T47D (cell line): ENCODE data around the gene CGAS.
"Not testable (repeated sequence)": the region's sequence is repeated elsewhere in the genome, so short reads cannot be mapped to it uniquely, and the experiment has no call there.

Experiments
- DNase-seq, 2 experiments: peaks; one replicate each; pipeline versions ENCODE4 v3.0.0 to v3.0.0-alpha.2; 2011 to 2012; ENCODE audit warnings: low read depth in 1 of 2, low spot score in 1 of 2
- JUND ChIP-seq: IDR thresholded peaks from 2 replicates; pipeline ENCODE4 v1.6.1; 2012; ENCODE audit warnings: low read depth
- in situ Hi-C: cut with HindIII; loops from 2 replicates; pipeline ENCODE4 v1.10.0; 2016; ENCODE audit warnings: low sequenced_read_pairs, low pct_unique_long_range_greater_than_20kb

The CGAS gene

GRCh38 chr6:73452107-73452461, at the start of gene CGAS:
TSS of gene CGAS (minus strand) at chr6:73452297. CDS start at chr6:73452181, 116 bp downstream.
- no peak for TF ChIP-seq JUND
- DNase-seq = no peak
- in situ Hi-C loops = no loop called here

- in situ Hi-C loops = no loop called here
- DNase-seq = no peak
- TF ChIP-seq JUND = no peak
Measured at GRCh38 chr6:73497915-73498314, 45.8 kb upstream of the CGAS start.

GRCh38 chr6:73491377-73491776, 39.3 kb upstream of the CGAS start:
- DNase-seq = no peak
- TF ChIP-seq JUND = no peak
- in situ Hi-C loops = no loop called here

- in situ Hi-C loops = no loop called here
- DNase-seq = no peak
- no peak for TF ChIP-seq JUND
Measured at GRCh38 chr6:73487473-73487872, 35.4 kb upstream of the CGAS start.

- no peak for TF ChIP-seq JUND
- DNase-seq = no peak
- in situ Hi-C loops = no loop called here
Measured at GRCh38 chr6:73484438-73484837, 32.3 kb upstream of the CGAS start.

- no peak for TF ChIP-seq JUND
- DNase-seq = no peak
- in situ Hi-C loops = no loop called here
Measured at GRCh38 chr6:73481969-73482368, 29.9 kb upstream of the CGAS start.

GRCh38 chr6:73477407-73477806, 25.3 kb upstream of the CGAS start:
- no peak for TF ChIP-seq JUND
- no peak for DNase-seq
- in situ Hi-C loops = no loop called here

GRCh38 chr6:73476723-73477122, 24.6 kb upstream of the CGAS start:
- in situ Hi-C loops = no loop called here
- TF ChIP-seq JUND = no peak
- no peak for DNase-seq

GRCh38 chr6:73471686-73472290, 19.7 kb upstream of the CGAS start:
- no peak for TF ChIP-seq JUND
- DNase-seq = no peak
- in situ Hi-C loops = no loop called here

- peak; percentile 83 to 91 for DNase-seq
- no peak for TF ChIP-seq JUND
- in situ Hi-C loops = no loop called here
Measured at GRCh38 chr6:73461537-73462350, 9.6 kb upstream of the CGAS start, which contains the start of gene MTO1. TSS of gene MTO1 (plus strand) at chr6:73461737. CDS start at chr6:73461855, 118 bp downstream.

GRCh38 chr6:73460056-73460455, 8.0 kb upstream of the CGAS start:
- in situ Hi-C loops = no loop called here
- no peak for TF ChIP-seq JUND
- DNase-seq = no peak

- DNase-seq, in situ Hi-C loops: not testable (repeated sequence)
Measured at GRCh38 chr6:73459474-73459873, 7.4 kb upstream of the CGAS start.

- TF ChIP-seq JUND = no peak
- DNase-seq = no peak
- in situ Hi-C loops = no loop called here
Measured at GRCh38 chr6:73455865-73456629, 4.0 kb upstream of the CGAS start.
